Vagina (tissue), 2 donors: ENCODE data around the gene NSUN4. TPM values are rescaled to one million over a fixed set of nuclear protein-coding genes. Genes with fewer than 3 reads are reported as not detected.

Source experiments
- DNase-seq, 2 donors: peaks; one replicate each; pipeline ENCODE4 v3.0.0-alpha.2; 2017; ENCODE audit errors: extremely low spot score in 2 of 2
- H3K27ac ChIP-seq: fragments of 200-600 bp; sonication (generic); one replicate; pipeline ENCODE4 v1.5.1; 2019
- H3K27me3 ChIP-seq: fragments of 200-600 bp; sonication (generic); one replicate; pipeline ENCODE4 v1.5.1; 2019
- H3K36me3 ChIP-seq, 2 donors: fragments of 200-600 bp; sonication (generic); one replicate each; pipeline ENCODE4 v1.5.1; 2017 to 2019
- H3K4me1 ChIP-seq: fragments of 200-600 bp; sonication (generic); one replicate; pipeline ENCODE4 v1.5.1; 2019
- H3K4me3 ChIP-seq, 2 donors: fragments of 200-600 bp; sonication (generic); 1 replicate in 1 of 2; 2 replicates in 1 of 2; pipeline ENCODE4 v1.5.1; 2016 to 2019
- H3K9me3 ChIP-seq: fragments of 200-600 bp; sonication (generic); one replicate; pipeline ENCODE4 v1.5.1; 2019
- POLR2A ChIP-seq, 2 donors: fragments of 450-650 bp; IDR thresholded peaks; one replicate each; pipeline ENCODE4 v1.6.1; 2017; ENCODE audit warnings: antibody characterized with exemption in 2 of 2, mild to moderate bottlenecking in 2 of 2, moderate library complexity in 2 of 2
- POLR2AphosphoS5 ChIP-seq, 2 donors: sonication (generic); formaldehyde crosslinking; IDR thresholded peaks; one replicate each; pipeline ENCODE4 v1.9.0; 2017; ENCODE audit warnings: antibody characterized with exemption in 2 of 2, mild to moderate bottlenecking in 2 of 2, low read depth in 1 of 2; ENCODE audit not compliant: insufficient read depth in 1 of 2
- intact Hi-C: fragments of 100-400 bp; cut with DNase I; formaldehyde crosslinking; loops from one replicate; pipeline ENCODE4 v1.15.1; 2023
- total RNA-seq: library from RNA; depleted of rRNA; stranded (reverse); fragments of >200 nt; gene quantifications from one replicate; pipeline ENCODE4 v1.2.3, GENCODE V29; 2016
- TF ChIP-seq, protein P1 (sequence below), 3 experiments: fragments of 450-650 bp in 2 of 3; fragments of 200-600 bp in 1 of 3; sonication (generic) in 1 of 3; IDR thresholded peaks; one replicate each; pipeline ENCODE4 v1.5.1; 2017 to 2019; ENCODE audit warnings: antibody characterized with exemption in 3 of 3, mild to moderate bottlenecking in 2 of 3, moderate library complexity in 2 of 3

Gene NSUN4
- total RNA-seq, 1 donor from 2014 or later = 21.4 TPM

DNA sequence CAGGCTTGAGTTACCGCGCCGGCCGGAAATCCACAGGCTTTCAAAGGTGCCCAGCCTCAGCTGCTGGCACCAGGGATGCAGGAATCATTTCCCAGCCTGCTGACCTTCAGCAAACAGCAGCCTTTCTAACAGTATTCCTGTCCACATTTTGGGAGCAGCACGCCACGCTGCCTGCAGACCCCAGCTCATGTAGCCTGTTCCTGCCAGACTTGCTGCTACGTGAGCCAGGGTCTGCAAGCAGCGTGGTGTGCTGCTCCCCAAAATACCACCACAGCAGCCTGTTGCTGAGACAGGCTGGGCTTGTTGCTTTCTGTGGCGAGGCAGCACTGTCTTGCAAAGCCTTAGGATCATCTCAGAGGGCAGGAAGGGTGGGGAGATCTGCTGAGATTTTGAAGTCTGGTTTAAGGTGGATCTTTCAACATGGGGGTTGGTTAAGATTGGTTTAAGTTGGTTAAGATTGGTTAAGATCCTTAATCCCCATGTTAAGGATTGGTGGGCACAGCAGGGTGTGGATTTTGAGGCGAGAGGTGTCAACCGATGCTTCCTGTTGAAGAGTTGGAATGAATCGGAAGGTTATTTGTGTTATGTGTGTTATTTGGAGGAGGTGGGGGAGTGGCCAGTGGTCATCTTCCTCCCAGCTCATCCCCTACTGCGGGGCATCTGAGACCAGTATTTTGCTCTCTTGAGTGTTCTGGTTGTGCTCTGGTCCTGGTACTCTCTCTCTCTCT, 66.4 kb downstream of the NSUN4 start:
- no peak for DNase-seq
- no peak overlapping the region for H3K27ac ChIP-seq
- peak overlapping the region; percentile 20 to 25 for H3K4me3 ChIP-seq
- peaks cover 17% of the 10 kb centered on the region for H3K4me1 ChIP-seq
- peaks cover 0 to 8% of the 10 kb centered on the region in 2 donors for H3K36me3 ChIP-seq
- H3K27me3 ChIP-seq = no peaks in the 10 kb centered on the region
- intact Hi-C loops = loop anchor here (5.0 to 10.0 kb wide), 2 partner anchors 120 to 318 kb away; no protein-coding TSS in a partner anchor
- no peak for TF ChIP-seq POLR2A (IDR thresholded peaks at IDR 0.05)
- TF ChIP-seq POLR2AphosphoS5 (IDR thresholded peaks at IDR 0.05; ENCODE audit: insufficient read depth in 1 of 2, low read depth in 1 of 2) = no peak
- TF ChIP-seq, protein P1, sequence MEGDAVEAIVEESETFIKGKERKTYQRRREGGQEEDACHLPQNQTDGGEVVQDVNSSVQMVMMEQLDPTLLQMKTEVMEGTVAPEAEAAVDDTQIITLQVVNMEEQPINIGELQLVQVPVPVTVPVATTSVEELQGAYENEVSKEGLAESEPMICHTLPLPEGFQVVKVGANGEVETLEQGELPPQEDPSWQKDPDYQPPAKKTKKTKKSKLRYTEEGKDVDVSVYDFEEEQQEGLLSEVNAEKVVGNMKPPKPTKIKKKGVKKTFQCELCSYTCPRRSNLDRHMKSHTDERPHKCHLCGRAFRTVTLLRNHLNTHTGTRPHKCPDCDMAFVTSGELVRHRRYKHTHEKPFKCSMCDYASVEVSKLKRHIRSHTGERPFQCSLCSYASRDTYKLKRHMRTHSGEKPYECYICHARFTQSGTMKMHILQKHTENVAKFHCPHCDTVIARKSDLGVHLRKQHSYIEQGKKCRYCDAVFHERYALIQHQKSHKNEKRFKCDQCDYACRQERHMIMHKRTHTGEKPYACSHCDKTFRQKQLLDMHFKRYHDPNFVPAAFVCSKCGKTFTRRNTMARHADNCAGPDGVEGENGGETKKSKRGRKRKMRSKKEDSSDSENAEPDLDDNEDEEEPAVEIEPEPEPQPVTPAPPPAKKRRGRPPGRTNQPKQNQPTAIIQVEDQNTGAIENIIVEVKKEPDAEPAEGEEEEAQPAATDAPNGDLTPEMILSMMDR (IDR thresholded peaks at IDR 0.05) = no peak
- no peaks in the 10 kb centered on the region for H3K9me3 ChIP-seq

DNA sequence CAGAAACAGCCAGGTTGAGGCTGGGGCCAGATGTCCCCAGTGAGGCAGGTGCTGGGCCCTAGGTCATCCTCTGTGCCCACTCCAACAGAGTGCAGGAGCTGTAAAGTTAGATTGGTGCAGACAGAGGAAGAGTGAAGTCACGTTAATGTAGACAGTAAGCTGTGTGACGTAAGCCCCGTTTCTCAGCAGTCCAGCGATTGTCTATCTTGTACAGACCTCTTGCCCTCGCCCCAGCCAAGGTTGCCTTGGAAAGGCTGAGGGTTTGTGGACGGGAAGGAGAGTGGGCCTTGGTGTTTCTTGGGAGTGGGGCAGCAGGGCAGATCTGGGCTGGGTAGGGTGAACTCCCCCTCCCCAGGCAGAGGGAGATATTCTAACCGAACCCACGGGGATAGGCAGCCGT, 67.0 kb downstream of the NSUN4 start:
- intact Hi-C loops = loop anchor here (5.0 to 10.0 kb wide), 2 partner anchors 120 to 317 kb away; no protein-coding TSS in a partner anchor
- peaks cover 0 to 8% of the 10 kb centered on the region in 2 donors for H3K36me3 ChIP-seq
- no peak for TF ChIP-seq POLR2A (IDR thresholded peaks at IDR 0.05)
- TF ChIP-seq, protein P1 (IDR thresholded peaks at IDR 0.05) = no peak
- no peak for TF ChIP-seq POLR2AphosphoS5 (IDR thresholded peaks at IDR 0.05; ENCODE audit: insufficient read depth in 1 of 2, low read depth in 1 of 2)

DNA sequence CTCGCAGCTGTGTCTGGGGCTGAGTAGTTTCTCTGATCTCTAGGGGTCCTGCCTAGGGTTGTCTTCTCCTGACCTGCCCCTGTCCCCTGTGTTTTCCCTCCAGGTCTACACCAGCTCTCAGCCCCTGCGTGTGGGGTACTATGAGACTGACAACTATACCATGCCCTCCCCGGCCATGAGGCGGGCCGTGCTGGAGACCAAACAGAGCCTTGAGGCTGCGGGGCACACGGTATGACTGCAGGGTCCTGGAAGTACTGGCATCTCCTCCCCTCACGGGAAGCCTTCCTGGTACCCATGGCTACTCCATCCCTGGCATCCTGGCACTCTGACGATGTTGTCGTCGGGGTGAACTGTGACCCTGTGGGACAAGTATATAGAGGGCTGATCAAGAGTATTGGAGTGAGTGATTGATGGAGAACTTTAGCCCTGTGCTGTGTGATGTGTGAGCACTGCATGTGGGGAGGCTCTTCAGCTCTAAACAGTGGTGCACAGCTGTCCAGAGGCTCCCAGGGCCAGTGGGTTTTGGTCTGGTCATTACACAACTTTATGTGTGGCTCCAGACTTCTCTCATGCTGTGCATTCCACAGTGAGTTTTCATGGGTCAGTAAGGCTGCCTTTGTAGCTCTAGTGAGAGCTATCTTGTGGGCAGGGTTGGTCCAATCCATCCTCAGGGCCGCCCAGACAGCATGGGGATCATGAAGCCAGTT, 67.9 kb downstream of the NSUN4 start:
- Histone ChIP-seq H3K9me3 (no peaks in the 10 kb centered on the region), H3K36me3 (peaks cover 0 to 8% of the 10 kb centered on the region in 2 donors), H3K4me3 (no peak overlapping the region), H3K27ac (no peak overlapping the region), H3K27me3 (no peaks in the 10 kb centered on the region), H3K4me1 (peaks cover 9% of the 10 kb centered on the region)
- intact Hi-C loops = loop anchor here (5.0 to 10.0 kb wide), 2 partner anchors 119 to 316 kb away; no protein-coding TSS in a partner anchor
- TF ChIP-seq, protein P1 (IDR thresholded peaks at IDR 0.05) = no peak
- TF ChIP-seq POLR2AphosphoS5 (IDR thresholded peaks at IDR 0.05; ENCODE audit: insufficient read depth in 1 of 2, low read depth in 1 of 2) = no peak
- no peak for TF ChIP-seq POLR2A (IDR thresholded peaks at IDR 0.05)
- no peak for DNase-seq

More for the DNA sequence above, 67.0 kb downstream of the NSUN4 start:
- peaks cover 11% of the 10 kb centered on the region for H3K4me1 ChIP-seq
- no peak for DNase-seq
- H3K27me3 ChIP-seq = no peaks in the 10 kb centered on the region
- H3K27ac ChIP-seq = no peak overlapping the region
- H3K4me3 ChIP-seq = no peak overlapping the region
- H3K9me3 ChIP-seq = no peaks in the 10 kb centered on the region

DNA sequence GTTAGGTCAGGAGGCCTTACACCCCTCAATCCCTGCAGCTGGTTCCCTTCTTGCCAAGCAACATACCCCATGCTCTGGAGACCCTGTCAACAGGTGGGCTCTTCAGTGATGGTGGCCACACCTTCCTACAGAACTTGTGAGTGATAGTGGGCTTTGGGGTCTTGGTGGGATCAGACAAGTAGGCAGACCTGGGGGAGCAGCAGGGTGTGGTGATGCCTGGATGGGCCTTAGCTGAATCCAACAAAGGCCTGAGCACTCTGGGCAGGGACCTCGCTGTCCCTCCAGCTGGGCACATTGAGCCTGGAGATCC, 68.4 kb downstream of the NSUN4 start:
- peaks cover 0 to 8% of the 10 kb centered on the region in 2 donors for H3K36me3 ChIP-seq
- H3K4me3 ChIP-seq = no peak overlapping the region
- intact Hi-C loops = loop anchor here (5.0 to 10.0 kb wide), 2 partner anchors 118 to 316 kb away; no protein-coding TSS in a partner anchor
- peaks cover 9% of the 10 kb centered on the region for H3K4me1 ChIP-seq
- H3K27me3 ChIP-seq = no peaks in the 10 kb centered on the region
- DNase-seq = no peak
- no peak overlapping the region for H3K27ac ChIP-seq
- H3K9me3 ChIP-seq = no peaks in the 10 kb centered on the region
- TF ChIP-seq, protein P1 (IDR thresholded peaks at IDR 0.05) = no peak
- TF ChIP-seq POLR2A (IDR thresholded peaks at IDR 0.05) (no peak), POLR2AphosphoS5 (IDR thresholded peaks at IDR 0.05; ENCODE audit: insufficient read depth in 1 of 2, low read depth in 1 of 2) (no peak)
